Mesenchymal stem cell (in vitro differentiated cells and primary cell): ENCODE measurements around the gene IMPA2.

ENCODE experiments used
- DNase-seq: peaks from one replicate; pipeline ENCODE4 v3.0.0-alpha.2; 2013
- H2AFZ ChIP-seq: one replicate; pipeline ENCODE4 v1.6.1; 2013; ENCODE audit warnings: low read depth, mild to moderate bottlenecking, control low read depth, inconsistent platforms, low read length, moderate library complexity
- H2AK5ac ChIP-seq: 2 replicates; pipeline ENCODE4 v1.6.1; 2013; ENCODE audit warnings: low read length, moderate library complexity, mild to moderate bottlenecking, inconsistent platforms; ENCODE audit not compliant: severe bottlenecking
- H2BK120ac ChIP-seq: one replicate; pipeline ENCODE4 v1.6.1; 2013; ENCODE audit warnings: low read depth, mild to moderate bottlenecking, inconsistent platforms, low read length, moderate library complexity
- H2BK12ac ChIP-seq, 2 experiments: one replicate each; pipeline ENCODE4 v1.6.1; 2013; ENCODE audit warnings: inconsistent platforms in 2 of 2, low read length in 2 of 2, mild to moderate bottlenecking in 2 of 2, moderate library complexity in 2 of 2, control low read depth in 1 of 2
- H2BK15ac ChIP-seq: one replicate; pipeline ENCODE4 v1.6.1; 2013; ENCODE audit warnings: mild to moderate bottlenecking, low read depth, inconsistent platforms; ENCODE audit not compliant: poor library complexity, severe bottlenecking
- H2BK5ac ChIP-seq: 2 replicates; pipeline ENCODE4 v1.6.1; 2013; ENCODE audit warnings: low read depth, mild to moderate bottlenecking, low read length, control low read depth, inconsistent platforms; ENCODE audit not compliant: poor library complexity, severe bottlenecking
- H3K14ac ChIP-seq, 2 experiments: one replicate each; pipeline ENCODE4 v1.6.1; 2013; ENCODE audit warnings: inconsistent platforms in 2 of 2, low read length in 2 of 2, control low read depth in 1 of 2, mild to moderate bottlenecking in 1 of 2, moderate library complexity in 1 of 2
- H3K18ac ChIP-seq, 2 experiments: one replicate each; pipeline ENCODE4 v1.6.1; 2013; ENCODE audit warnings: inconsistent platforms in 2 of 2, low read length in 2 of 2, control low read depth in 1 of 2, low read depth in 1 of 2, mild to moderate bottlenecking in 1 of 2
- H3K23ac ChIP-seq, 2 experiments: one replicate each; pipeline ENCODE4 v1.6.1; 2013; ENCODE audit warnings: inconsistent platforms in 2 of 2, low read length in 2 of 2, mild to moderate bottlenecking in 2 of 2, moderate library complexity in 2 of 2, control low read depth in 1 of 2
- H3K27ac ChIP-seq: 2 replicates; pipeline ENCODE4 v1.5.1; 2013; ENCODE audit warnings: mild to moderate bottlenecking, moderate library complexity, low read length, control low read depth, inconsistent platforms; ENCODE audit not compliant: poor library complexity, severe bottlenecking
- H3K27me3 ChIP-seq, 2 experiments: 2 replicates each; pipeline versions ENCODE4 v1.6.1 to v1.7.0; 2013; ENCODE audit warnings: low read length in 2 of 2, mild to moderate bottlenecking in 2 of 2, moderate library complexity in 2 of 2, control low read depth in 1 of 2, inconsistent platforms in 1 of 2; ENCODE audit not compliant: control insufficient read depth in 1 of 2, insufficient read depth in 1 of 2
- H3K36me3 ChIP-seq, 2 experiments: 2 replicates each; pipeline versions ENCODE4 v1.6.1 to v1.7.0; 2013; ENCODE audit warnings: low read length in 2 of 2, control low read depth in 1 of 2, inconsistent platforms in 1 of 2, low read depth in 1 of 2, mild to moderate bottlenecking in 1 of 2; ENCODE audit not compliant: insufficient read depth in 2 of 2, control insufficient read depth in 1 of 2
- H3K4ac ChIP-seq, 2 experiments: one replicate each; pipeline ENCODE4 v1.6.1; 2013; ENCODE audit warnings: inconsistent platforms in 2 of 2, low read length in 2 of 2, mild to moderate bottlenecking in 2 of 2, moderate library complexity in 2 of 2, control low read depth in 1 of 2, low read depth in 1 of 2
- H3K4me1 ChIP-seq: 2 replicates; pipeline ENCODE4 v1.6.1; 2013; ENCODE audit warnings: low read depth, low read length, control low read depth; ENCODE audit not compliant: control insufficient read depth, insufficient read depth
- H3K4me2 ChIP-seq: 2 replicates; pipeline ENCODE4 v1.6.1; 2013; ENCODE audit warnings: low read length, mild to moderate bottlenecking, inconsistent platforms; ENCODE audit not compliant: poor library complexity, severe bottlenecking
- H3K4me3 ChIP-seq, 2 experiments: 2 replicates each; pipeline versions ENCODE4 v1.5.1 to v1.7.0; 2013; ENCODE audit warnings: low read length in 2 of 2, mild to moderate bottlenecking in 2 of 2, control low read depth in 1 of 2, low read depth in 1 of 2; ENCODE audit not compliant: insufficient read depth in 1 of 2
- H3K79me1 ChIP-seq: replicated peaks from 2 replicates; pipeline ENCODE4 v1.6.1; 2013; ENCODE audit warnings: mild to moderate bottlenecking, control low read depth, low read length, inconsistent platforms; ENCODE audit not compliant: poor library complexity, severe bottlenecking
- H3K9ac ChIP-seq: 2 replicates; pipeline ENCODE4 v1.7.0; 2013; ENCODE audit warnings: mild to moderate bottlenecking, low read length, moderate library complexity
- H3K9me3 ChIP-seq: 2 replicates; pipeline ENCODE4 v1.7.0; 2013; ENCODE audit warnings: mild to moderate bottlenecking, low read length; ENCODE audit not compliant: control insufficient read depth
- H4K8ac ChIP-seq: one replicate; pipeline ENCODE4 v1.6.1; 2013; ENCODE audit warnings: inconsistent platforms, mild to moderate bottlenecking, low read length, moderate library complexity
- H4K91ac ChIP-seq: one replicate; pipeline ENCODE4 v1.6.1; 2013; ENCODE audit warnings: mild to moderate bottlenecking, low read length, inconsistent platforms
- WGBS: methylation state at CpG from one replicate; pipeline ENCODE4 v1.1.7; 2013; ENCODE audit warnings: mixed read lengths; 5-methylcytosine and 5-hydroxymethylcytosine counted together

The IMPA2 gene

GRCh38 chr18:11978956-11979355 lies 2.4 kb upstream of the IMPA2 start:
- no peak overlapping the region for H2AK5ac ChIP-seq
- no peak overlapping the region for H2BK120ac ChIP-seq
- no peak for DNase-seq
- H4K8ac ChIP-seq = no peak overlapping the region
- H3K27me3 ChIP-seq = no peaks in the 10 kb centered on the region
- peaks cover 17% of the 10 kb centered on the region for H3K4me1 ChIP-seq
- no peak overlapping the region for H3K4ac ChIP-seq
- H3K79me1 ChIP-seq = peaks cover 5% of the 10 kb centered on the region
- H3K27ac ChIP-seq = no peak overlapping the region
- no peak overlapping the region for H2BK5ac ChIP-seq
- H3K9ac ChIP-seq = no peak overlapping the region
- H3K4me2 ChIP-seq = no peak overlapping the region
- no peak overlapping the region for H3K14ac ChIP-seq
- peaks cover 0 to under 1% of the 10 kb centered on the region in 2 experiments for H3K36me3 ChIP-seq
- no peak overlapping the region for H2BK12ac ChIP-seq
- H3K4me3 ChIP-seq = no peak overlapping the region
- H3K23ac ChIP-seq = no peak overlapping the region
- H2AFZ ChIP-seq = no peak overlapping the region
- no peak overlapping the region for H2BK15ac ChIP-seq
- H4K91ac ChIP-seq = no peak overlapping the region
- H3K18ac ChIP-seq = no peak overlapping the region
- H3K9me3 ChIP-seq = no peaks in the 10 kb centered on the region
- 91% methylated on average over 4 of the region's 4 CpGs for WGBS

- WGBS = 4% methylated on average over 11 of the region's 11 CpGs
- H3K27me3 ChIP-seq = no peaks in the 10 kb centered on the region
- peak overlapping the region; percentile 92 to 94 for H3K18ac ChIP-seq
- no peak overlapping the region for H2AK5ac ChIP-seq
- H2BK5ac ChIP-seq = no peak overlapping the region
- H4K8ac ChIP-seq = peak overlapping the region; percentile 91
- peak overlapping the region; percentile 95 for H3K9ac ChIP-seq
- H2AFZ ChIP-seq = peak overlapping the region; percentile 91
- no peak overlapping the region for H2BK120ac ChIP-seq
- no peak overlapping the region for H2BK15ac ChIP-seq
- H3K36me3 ChIP-seq = peaks cover 0 to 4% of the 10 kb centered on the region in 2 experiments
- peak overlapping the region; percentile 67 to 79 for H3K4me3 ChIP-seq
- H4K91ac ChIP-seq = no peak overlapping the region
- H3K4ac ChIP-seq = peak overlapping the region in 1 of 2 experiments; percentile 82
- no peaks in the 10 kb centered on the region for H3K9me3 ChIP-seq
- H3K4me1 ChIP-seq = peaks cover 19% of the 10 kb centered on the region
- H3K4me2 ChIP-seq = peak overlapping the region; percentile 90
- H3K27ac ChIP-seq = peak overlapping the region; percentile 83
- H2BK12ac ChIP-seq = no peak overlapping the region
- H3K79me1 ChIP-seq = peaks cover 9% of the 10 kb centered on the region
- no peak overlapping the region for H3K14ac ChIP-seq
- H3K23ac ChIP-seq = no peak overlapping the region
- DNase-seq = no peak
Measured at GRCh38 chr18:11980163-11980493, 1.2 kb upstream of the IMPA2 start.

- no peak overlapping the region for H2AK5ac ChIP-seq
- no peaks in the 10 kb centered on the region for H3K27me3 ChIP-seq
- H3K4me3 ChIP-seq = peak overlapping the region; percentile 67 to 79
- H3K4me1 ChIP-seq = peaks cover 21% of the 10 kb centered on the region
- peak; percentile 98 for DNase-seq
- H3K23ac ChIP-seq = peak overlapping the region in 1 of 2 experiments; percentile 92
- peak overlapping the region in 1 of 2 experiments; percentile 95 for H2BK12ac ChIP-seq
- peak overlapping the region; percentile 92 to 94 for H3K18ac ChIP-seq
- H3K4ac ChIP-seq = peak overlapping the region; percentile 88 to 93
- peak overlapping the region; percentile 90 for H3K4me2 ChIP-seq
- H3K14ac ChIP-seq = peak overlapping the region in 1 of 2 experiments; percentile 94
- H4K8ac ChIP-seq = peak overlapping the region; percentile 91
- H3K9me3 ChIP-seq = no peaks in the 10 kb centered on the region
- peak overlapping the region; percentile 91 for H2AFZ ChIP-seq
- WGBS = under 1% methylated on average over 66 of the region's 76 CpGs
- H3K36me3 ChIP-seq = peaks cover 3 to 7% of the 10 kb centered on the region in 2 experiments
- peak overlapping the region; percentile 73 for H2BK120ac ChIP-seq
- H2BK15ac ChIP-seq = peak overlapping the region; percentile 63
- peak overlapping the region; percentile 89 for H2BK5ac ChIP-seq
- H3K79me1 ChIP-seq = peaks cover 11% of the 10 kb centered on the region
- H3K27ac ChIP-seq = peak overlapping the region; percentile 83
- peak overlapping the region; percentile 95 for H3K9ac ChIP-seq
- H4K91ac ChIP-seq = peak overlapping the region; percentile 92
Measured at GRCh38 chr18:11980494-11981191, 664 bp upstream of the IMPA2 start.

GRCh38 chr18:11981543-11982366 lies 448 bp downstream of the IMPA2 start:
- Histone ChIP-seq H3K9me3 (no peaks in the 10 kb centered on the region), H2BK5ac (peak overlapping the region; percentile 73), H3K79me1 (peaks cover 22% of the 10 kb centered on the region), H2AK5ac (no peak overlapping the region), H2BK15ac (peak overlapping the region; percentile 89), H4K8ac (peak overlapping the region; percentile 81), H3K4me1 (peaks cover 24% of the 10 kb centered on the region), H3K23ac (peak overlapping the region in 1 of 2 experiments; percentile 80), H3K4me2 (peak overlapping the region; percentile 95), H3K27ac (peak overlapping the region; percentile 52), H2BK120ac (peak overlapping the region; percentile 71), H4K91ac (peak overlapping the region; percentile 48), H3K14ac (no peak overlapping the region), H3K18ac (peak overlapping the region; percentile 83 to 84), H3K4ac (peak overlapping the region in 1 of 2 experiments; percentile 61), H2BK12ac (peak overlapping the region in 1 of 2 experiments; percentile 25), H2AFZ (peak overlapping the region; percentile 88), H3K9ac (peak overlapping the region; percentile 86), H3K36me3 (peaks cover 5 to 14% of the 10 kb centered on the region in 2 experiments), H3K27me3 (no peaks in the 10 kb centered on the region), H3K4me3 (peak overlapping the region; percentile 79 to 91)
- peak; percentile 45 for DNase-seq
- under 1% methylated on average over 52 of the region's 71 CpGs for WGBS
